ENCODE data around the gene ALDH4A1. TPM values are rescaled to one million over a fixed set of nuclear protein-coding genes. Genes with fewer than 3 reads are reported as not detected.

ALDH4A1 gene
- total RNA-seq, 1 experiment from 2014 or later: 18.1 TPM

- Histone ChIP-seq H3K4me1 (ENCODE audit: insufficient read depth, low read length) (peaks cover 61% of the 10 kb centered on the region), H3F3A (ENCODE audit: low read length, unreplicated experiment) (no peaks in the 10 kb centered on the region), H3K27me3 (ENCODE audit: low read length) (no peaks in the 10 kb centered on the region), H3K4me2 (ENCODE audit: low read length) (peak overlapping the region; percentile 78), H4K20me1 (ENCODE audit: low read length) (no peaks in the 10 kb centered on the region), H2AFZ (ENCODE audit: low read length) (no peak overlapping the region), H3K4me3 (ENCODE audit: low read length) (peak overlapping the region; percentile 20; the same call in 1 of the 2 replicates), H3K79me2 (ENCODE audit: low read length) (peaks cover 68% of the 10 kb centered on the region), H3K9me3 (ENCODE audit: low read length) (no peaks in the 10 kb centered on the region), H3K9me2 (replicated peaks; ENCODE audit: low read length) (no peaks in the 10 kb centered on the region), H3K27ac (ENCODE audit: low read length) (peak overlapping the region; percentile 92), H3K9ac (ENCODE audit: low read length) (peak overlapping the region; percentile 72), H3K36me3 (ENCODE audit: low read depth, low read length) (peaks cover 11% of the 10 kb centered on the region; the same call in 1 of the 2 replicates)
- ATAC-seq: no peak
- intact Hi-C loops (cut with micrococcal nuclease): loop anchor here (1.0 to 5.0 kb wide), 3 partner anchors 32 to 89 kb away; no protein-coding TSS in a partner anchor
- TF ChIP-seq EZH2phosphoT487 (IDR thresholded peaks at IDR 0.05; ENCODE audit: borderline replicate concordance, low read length): no peak
- no peak for TF ChIP-seq CTCF (conservative IDR thresholded peaks at IDR 0.05; ENCODE audit: low read depth, low read length)
- no peak for TF ChIP-seq EZH2 (IDR thresholded peaks at IDR 0.05; ENCODE audit: low read length, unreplicated experiment)
- ChIA-PET POLR2A (ENCODE audit: unreplicated experiment) (no interaction called here), CTCF (interaction anchor here (0.9 kb wide), 1 partner anchor 10 kb away, joined by 4 read pairs; no protein-coding TSS in a partner anchor)
- no TSS peak for BruUV-seq (replicated peaks)
- DNase-seq: peak; percentile 21
Measured at GRCh38 chr1:18922848-18923755, 20.7 kb upstream of the ALDH4A1 start.

- Histone ChIP-seq H3F3A (ENCODE audit: low read length, unreplicated experiment) (no peaks in the 10 kb centered on the region), H3K9ac (ENCODE audit: low read length) (peak overlapping the region; percentile 72), H3K36me3 (ENCODE audit: low read depth, low read length) (peaks cover 15% of the 10 kb centered on the region; the same call in 1 of the 2 replicates), H4K20me1 (ENCODE audit: low read length) (no peaks in the 10 kb centered on the region), H3K27ac (ENCODE audit: low read length) (peak overlapping the region; percentile 92), H3K4me2 (ENCODE audit: low read length) (peak overlapping the region; percentile 78), H3K27me3 (ENCODE audit: low read length) (no peaks in the 10 kb centered on the region), H2AFZ (ENCODE audit: low read length) (no peak overlapping the region), H3K4me1 (ENCODE audit: insufficient read depth, low read length) (peaks cover 54% of the 10 kb centered on the region), H3K9me2 (replicated peaks; ENCODE audit: low read length) (no peaks in the 10 kb centered on the region), H3K9me3 (ENCODE audit: low read length) (no peaks in the 10 kb centered on the region), H3K4me3 (ENCODE audit: low read length) (peak overlapping the region; percentile 20; the same call in 1 of the 2 replicates), H3K79me2 (ENCODE audit: low read length) (peaks cover 67% of the 10 kb centered on the region)
- DNase-seq: peak; percentile 84
- no TSS peak for BruUV-seq (replicated peaks)
- ATAC-seq: peak; percentile 48
- CTCF ChIA-PET: interaction anchor here (0.6 kb wide), 1 partner anchor 87 kb away, joined by 3 read pairs; no protein-coding TSS in a partner anchor
- TF ChIP-seq EZH2 (IDR thresholded peaks at IDR 0.05; ENCODE audit: low read length, unreplicated experiment) (no peak), EZH2phosphoT487 (IDR thresholded peaks at IDR 0.05; ENCODE audit: borderline replicate concordance, low read length) (no peak), CTCF (conservative IDR thresholded peaks at IDR 0.05; ENCODE audit: low read depth, low read length) (no peak)
- intact Hi-C loops (cut with micrococcal nuclease): loop anchor here (1.0 to 5.0 kb wide), 3 partner anchors 32 to 90 kb away; no protein-coding TSS in a partner anchor
- POLR2A ChIA-PET (ENCODE audit: unreplicated experiment): interaction anchor here (0.6 kb wide), 2 partner anchors 18 to 152 kb away, joined by 8 to 11 read pairs; no protein-coding TSS in a partner anchor
Measured at GRCh38 chr1:18922319-18922726, 20.0 kb upstream of the ALDH4A1 start.
